ENCODE data around the gene NIF3L1.
A peak's percentile ranks its signal among the peaks of the same experiment; 100 is the strongest.

NIF3L1 gene

GRCh38 chr2:200943527-200944105 is 54.4 kb downstream of the NIF3L1 start:
- no peak overlapping the region for H3K4me3 ChIP-seq (ENCODE audit: low read depth, low read length)
- H3K36me3 ChIP-seq (replicated peaks) = peaks cover 11% of the 10 kb centered on the region
- peak overlapping the region; percentile 66 for H3K27ac ChIP-seq
- H3K27me3 ChIP-seq (replicated peaks) = no peaks in the 10 kb centered on the region
- DNase-seq = no peak
- in situ Hi-C loops (cut with HindIII; ENCODE audit: low pct_ligation_motif_present, low sequenced_read_pairs) = no loop called here
- TF ChIP-seq, protein P1, sequence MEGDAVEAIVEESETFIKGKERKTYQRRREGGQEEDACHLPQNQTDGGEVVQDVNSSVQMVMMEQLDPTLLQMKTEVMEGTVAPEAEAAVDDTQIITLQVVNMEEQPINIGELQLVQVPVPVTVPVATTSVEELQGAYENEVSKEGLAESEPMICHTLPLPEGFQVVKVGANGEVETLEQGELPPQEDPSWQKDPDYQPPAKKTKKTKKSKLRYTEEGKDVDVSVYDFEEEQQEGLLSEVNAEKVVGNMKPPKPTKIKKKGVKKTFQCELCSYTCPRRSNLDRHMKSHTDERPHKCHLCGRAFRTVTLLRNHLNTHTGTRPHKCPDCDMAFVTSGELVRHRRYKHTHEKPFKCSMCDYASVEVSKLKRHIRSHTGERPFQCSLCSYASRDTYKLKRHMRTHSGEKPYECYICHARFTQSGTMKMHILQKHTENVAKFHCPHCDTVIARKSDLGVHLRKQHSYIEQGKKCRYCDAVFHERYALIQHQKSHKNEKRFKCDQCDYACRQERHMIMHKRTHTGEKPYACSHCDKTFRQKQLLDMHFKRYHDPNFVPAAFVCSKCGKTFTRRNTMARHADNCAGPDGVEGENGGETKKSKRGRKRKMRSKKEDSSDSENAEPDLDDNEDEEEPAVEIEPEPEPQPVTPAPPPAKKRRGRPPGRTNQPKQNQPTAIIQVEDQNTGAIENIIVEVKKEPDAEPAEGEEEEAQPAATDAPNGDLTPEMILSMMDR (IDR thresholded peaks at IDR 0.05; ENCODE audit: low read depth, low read length, missing control alignments) = no peak

DNA sequence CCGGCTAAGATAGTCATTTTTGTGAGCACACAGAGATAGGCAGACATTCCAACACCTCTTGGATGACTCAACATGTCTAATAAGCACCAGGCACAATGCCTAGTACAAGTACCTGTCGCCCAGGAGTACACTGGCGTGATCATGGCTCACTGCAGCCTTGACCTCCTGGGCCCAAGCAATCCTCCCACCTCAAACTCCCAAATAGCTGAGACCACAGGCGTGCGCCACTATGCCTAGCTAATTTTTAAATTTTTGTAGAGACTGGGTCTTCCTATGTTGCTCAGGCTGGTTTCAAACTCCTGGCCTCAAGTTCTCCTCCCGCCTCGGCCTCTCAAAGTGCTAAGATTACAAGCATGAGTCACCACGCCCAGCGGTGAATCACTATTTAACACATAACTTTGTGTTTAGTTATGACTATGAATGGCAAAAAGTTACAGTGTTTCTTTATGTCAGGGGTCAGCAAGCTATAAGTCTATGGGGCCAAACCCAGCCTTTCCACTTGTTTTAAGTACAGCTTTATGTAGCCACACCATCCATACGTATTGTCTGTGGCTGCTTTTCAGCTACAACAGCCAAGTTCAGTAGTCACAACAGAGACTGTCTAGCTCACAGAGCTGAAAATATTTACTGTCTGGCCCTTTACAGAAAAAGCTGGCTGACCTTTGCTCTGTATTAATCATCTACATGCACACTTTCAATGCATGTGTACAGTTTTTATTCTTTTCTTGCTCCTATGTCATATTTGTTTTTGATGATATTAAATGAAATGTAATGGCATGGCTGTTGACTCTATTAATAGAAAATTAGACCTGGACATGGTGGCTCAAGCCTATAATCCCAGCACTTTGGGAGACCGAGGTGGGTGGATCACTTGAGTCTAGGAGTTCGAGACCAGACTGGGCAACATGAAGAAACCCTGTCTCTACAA is 55.6 kb downstream of the NIF3L1 start:
- TF ChIP-seq, protein P1 (IDR thresholded peaks at IDR 0.05; ENCODE audit: low read depth, low read length, missing control alignments) = no peak
- no peak overlapping the region for H3K4me3 ChIP-seq (ENCODE audit: low read depth, low read length)
- no peaks in the 10 kb centered on the region for H3K27me3 ChIP-seq (replicated peaks)
- H3K27ac ChIP-seq = peak overlapping the region; percentile 66
- in situ Hi-C loops (cut with HindIII; ENCODE audit: low pct_ligation_motif_present, low sequenced_read_pairs) = no loop called here
- peak; percentile 95 for DNase-seq
- peaks cover 11% of the 10 kb centered on the region for H3K36me3 ChIP-seq (replicated peaks)

DNA sequence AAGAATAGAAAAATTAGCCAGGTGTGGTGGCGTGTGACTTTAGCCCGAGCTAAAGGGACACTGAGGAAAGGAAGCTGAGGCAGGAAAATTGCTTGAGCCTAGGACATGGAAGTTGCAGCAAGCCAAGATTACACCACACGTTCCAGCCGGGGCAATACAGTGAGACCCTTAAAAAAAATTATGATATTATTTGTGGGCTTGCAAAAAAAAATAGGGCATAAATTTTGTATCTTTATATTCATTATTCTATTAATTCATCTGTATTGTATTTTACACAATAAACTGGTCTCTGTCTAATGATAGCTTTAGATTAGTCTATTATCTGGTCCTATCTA is 56.2 kb downstream of the NIF3L1 start:
- TF ChIP-seq, protein P1 (IDR thresholded peaks at IDR 0.05; ENCODE audit: low read depth, low read length, missing control alignments) = no peak
- in situ Hi-C loops (cut with HindIII; ENCODE audit: low pct_ligation_motif_present, low sequenced_read_pairs) = no loop called here
- no peaks in the 10 kb centered on the region for H3K27me3 ChIP-seq (replicated peaks)
- H3K36me3 ChIP-seq (replicated peaks) = peaks cover 9% of the 10 kb centered on the region
- DNase-seq = no peak
- H3K4me3 ChIP-seq (ENCODE audit: low read depth, low read length) = no peak overlapping the region
- peak overlapping the region; percentile 66 for H3K27ac ChIP-seq

GRCh38 chr2:200950378-200950777 is 61.2 kb downstream of the NIF3L1 start:
- no peaks in the 10 kb centered on the region for H3K27me3 ChIP-seq (replicated peaks)
- no peak for DNase-seq
- peaks cover 17% of the 10 kb centered on the region for H3K36me3 ChIP-seq (replicated peaks)
- H3K27ac ChIP-seq = no peak overlapping the region
- H3K4me3 ChIP-seq (ENCODE audit: low read depth, low read length) = no peak overlapping the region
- in situ Hi-C loops (cut with HindIII; ENCODE audit: low pct_ligation_motif_present, low sequenced_read_pairs) = no loop called here
- TF ChIP-seq, protein P1 (IDR thresholded peaks at IDR 0.05; ENCODE audit: low read depth, low read length, missing control alignments) = no peak

Data from brain microvascular endothelial cell (primary cell).